HG02610 (cell line): ENCODE data around the gene ATG101.
A peak's percentile ranks its signal among the peaks of the same experiment; 100 is the strongest.
"Not testable (repeated sequence)": the region's sequence is repeated elsewhere in the genome, so short reads cannot be mapped to it uniquely, and the experiment has no call there.

Source experiments
- ATAC-seq: cut with Tn5 transposase; IDR thresholded peaks from one replicate; pipeline ENCODE4 v1.9.1; 2021; ENCODE audit warnings: mild to moderate bottlenecking, moderate library complexity; ENCODE audit not compliant: unreplicated experiment

Gene ATG101

DNA sequence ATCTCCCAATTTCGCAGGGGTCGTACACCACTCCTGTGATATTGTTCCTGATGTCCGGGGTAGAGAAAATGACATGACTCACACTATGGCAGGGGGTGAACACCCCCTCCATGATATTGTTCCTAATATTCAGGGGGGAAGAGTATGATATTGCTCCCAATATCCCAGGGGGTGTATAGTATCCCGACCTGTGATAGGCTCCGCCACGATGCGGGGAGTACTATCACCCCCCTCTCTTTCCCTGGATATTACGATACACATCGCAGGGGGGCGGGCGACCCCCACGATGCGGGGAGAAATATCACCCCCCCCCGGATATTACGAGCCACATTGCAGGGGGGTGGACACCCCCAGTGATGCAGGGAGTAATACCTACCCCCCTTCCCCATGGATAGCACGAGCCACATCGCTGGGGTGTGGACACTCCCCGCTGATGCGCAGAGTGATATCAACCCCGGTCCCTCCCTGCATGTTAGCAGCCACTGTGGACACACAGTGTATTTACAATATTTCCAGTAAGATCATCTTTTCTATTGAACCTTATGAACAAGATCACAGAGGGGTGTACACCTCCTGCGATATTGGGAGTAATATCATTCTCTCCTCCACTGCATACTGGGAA lies 27.4 kb downstream of the ATG101 start:
- no peak for ATAC-seq

DNA sequence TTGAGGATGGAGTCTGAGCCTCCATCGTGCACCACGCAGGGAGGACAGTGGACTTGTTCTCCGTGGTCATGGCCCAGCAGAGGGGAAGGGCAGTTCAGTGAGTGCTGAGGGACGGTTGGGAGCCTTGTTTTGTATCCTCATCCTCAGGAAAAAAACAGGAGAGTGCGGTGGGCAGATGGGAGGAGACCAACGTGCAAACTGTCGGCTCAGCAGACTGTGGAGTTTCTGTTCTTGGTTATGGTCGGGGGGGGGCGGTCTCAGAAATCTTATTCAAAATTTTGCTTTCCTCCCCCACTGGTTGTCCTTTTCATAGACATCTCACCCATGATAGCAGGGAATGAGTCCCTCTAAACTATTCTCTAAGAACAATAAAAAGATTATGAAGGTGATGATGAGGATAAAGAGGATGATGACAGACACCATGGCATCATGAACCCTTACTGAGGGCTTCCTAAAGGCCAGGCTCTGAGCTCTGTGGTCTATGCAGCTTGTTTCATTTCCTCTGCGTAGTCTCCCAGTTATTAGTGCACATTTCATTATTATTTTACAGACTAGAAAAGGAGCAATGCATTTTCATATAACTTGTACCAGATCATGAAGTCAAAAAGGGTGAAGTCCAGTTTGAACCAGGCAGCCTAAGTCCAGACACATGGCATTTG lies 34.8 kb downstream of the ATG101 start:
- ATAC-seq: not testable (repeated sequence)

DNA sequence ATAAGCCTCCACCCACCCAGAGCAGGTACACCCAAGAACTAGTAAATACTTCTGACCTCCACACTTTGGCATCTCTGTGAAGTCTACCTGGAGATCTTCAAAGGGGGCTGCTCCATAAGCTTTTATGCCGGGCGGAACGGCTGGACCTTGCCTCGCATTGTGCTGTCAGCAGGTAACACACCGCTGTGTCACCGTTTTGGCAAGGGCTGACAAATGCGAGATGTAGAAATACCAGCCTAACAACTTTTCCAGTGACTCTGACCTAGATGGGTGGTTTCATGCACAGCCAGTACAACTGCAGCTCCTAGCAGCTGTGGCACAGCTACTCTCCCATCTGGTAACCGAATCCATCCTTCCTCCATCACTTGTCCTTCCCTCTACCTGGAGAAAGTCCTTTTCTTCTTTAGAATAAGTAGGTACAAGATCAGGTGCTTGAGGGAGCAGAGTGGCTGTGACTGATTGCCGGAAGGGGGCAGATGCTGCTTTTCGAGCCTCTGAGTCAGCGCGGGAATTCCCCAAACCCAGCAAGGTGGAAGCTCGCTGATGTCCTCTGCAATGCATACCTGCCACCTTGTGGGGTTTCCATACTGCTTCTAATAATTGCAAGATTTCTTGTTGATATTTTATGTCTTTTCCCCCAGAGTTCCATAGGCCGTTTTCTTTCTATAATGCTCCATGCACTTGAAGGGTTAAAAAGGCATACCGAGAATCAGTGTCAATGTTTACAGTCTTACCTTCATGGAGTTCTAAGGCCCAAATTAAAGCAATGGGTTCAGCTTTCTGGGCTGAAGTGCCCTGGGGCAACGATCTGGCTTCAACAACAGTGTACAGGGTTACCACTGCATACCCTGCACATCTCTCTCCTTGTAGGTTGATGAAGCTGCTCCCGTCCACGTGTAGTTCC lies 46.7 kb downstream of the ATG101 start:
- not testable (repeated sequence) for ATAC-seq

DNA sequence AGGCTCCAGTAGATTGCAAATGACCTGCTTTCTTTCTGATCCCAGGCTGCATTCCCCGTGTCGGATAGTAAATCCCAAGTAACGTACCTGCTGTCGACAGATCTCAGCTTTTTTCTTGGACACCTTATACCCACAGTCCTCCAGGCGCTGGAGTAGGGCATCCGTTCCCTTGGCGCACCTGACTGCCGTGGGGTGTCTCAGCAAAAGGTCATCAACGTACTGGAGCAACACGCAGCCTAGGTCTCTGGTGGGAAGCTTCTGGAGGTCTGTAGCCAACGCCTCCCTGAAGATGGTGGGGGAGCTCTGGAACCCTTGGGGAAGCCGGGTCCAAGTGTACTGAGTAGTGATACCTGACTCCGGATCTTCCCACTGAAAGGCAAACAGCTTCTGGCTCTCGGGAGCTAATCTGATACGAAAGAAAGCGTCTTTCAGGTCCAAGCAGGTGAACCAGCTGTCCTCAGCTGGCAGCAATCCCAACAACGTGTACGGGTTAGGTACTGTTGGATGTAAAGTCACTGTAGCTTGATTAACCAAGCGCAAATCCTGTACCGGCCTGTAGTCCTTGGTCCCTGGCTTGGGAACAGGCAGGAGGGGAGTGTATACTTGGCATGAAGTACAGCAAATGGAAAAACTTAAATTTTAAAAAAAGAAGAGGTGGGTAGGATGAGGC lies 48.2 kb downstream of the ATG101 start:
- ATAC-seq: peak; percentile 18

DNA sequence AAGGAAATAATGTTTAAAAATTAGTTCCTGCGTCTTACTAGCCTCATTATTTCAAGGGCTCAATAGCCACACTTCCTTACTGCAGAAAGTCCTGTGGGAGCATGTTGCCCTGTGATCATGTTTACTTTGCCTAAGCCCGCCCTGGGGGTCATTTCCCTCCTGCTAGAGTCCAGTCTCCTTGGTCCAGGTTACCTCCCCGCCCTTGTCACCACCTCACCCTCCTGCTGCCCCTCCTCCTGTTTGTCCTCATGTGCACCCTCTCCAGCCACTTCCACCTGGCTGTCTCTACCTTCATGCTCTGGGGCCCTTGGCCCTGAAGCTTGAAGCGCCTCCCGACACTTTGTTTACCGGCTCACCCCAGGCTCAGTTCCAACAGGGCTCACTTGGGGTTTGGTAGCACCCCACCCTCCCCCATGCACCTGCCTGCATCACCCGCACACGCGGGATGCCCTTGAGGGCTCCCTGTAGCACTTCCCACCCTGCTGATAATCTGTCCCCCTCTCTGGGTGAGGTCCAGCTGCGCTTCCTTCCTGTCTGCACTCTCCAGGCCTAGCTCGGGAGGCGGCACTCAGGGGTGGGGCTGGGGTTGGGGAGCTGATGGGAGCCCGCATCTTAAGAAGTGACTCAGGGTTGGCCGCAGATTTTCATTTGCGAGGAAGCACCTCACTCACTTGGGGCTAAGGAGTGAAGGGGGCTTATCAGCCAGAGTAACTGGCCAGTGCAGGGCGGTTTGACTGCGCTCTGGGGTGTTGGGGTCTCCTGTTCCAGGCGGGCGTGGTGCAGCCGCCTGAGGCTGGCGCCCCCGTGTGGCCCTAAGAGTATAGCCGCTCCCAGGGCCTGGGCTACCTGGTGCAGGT lies 49.8 kb downstream of the ATG101 start:
- no peak for ATAC-seq

DNA sequence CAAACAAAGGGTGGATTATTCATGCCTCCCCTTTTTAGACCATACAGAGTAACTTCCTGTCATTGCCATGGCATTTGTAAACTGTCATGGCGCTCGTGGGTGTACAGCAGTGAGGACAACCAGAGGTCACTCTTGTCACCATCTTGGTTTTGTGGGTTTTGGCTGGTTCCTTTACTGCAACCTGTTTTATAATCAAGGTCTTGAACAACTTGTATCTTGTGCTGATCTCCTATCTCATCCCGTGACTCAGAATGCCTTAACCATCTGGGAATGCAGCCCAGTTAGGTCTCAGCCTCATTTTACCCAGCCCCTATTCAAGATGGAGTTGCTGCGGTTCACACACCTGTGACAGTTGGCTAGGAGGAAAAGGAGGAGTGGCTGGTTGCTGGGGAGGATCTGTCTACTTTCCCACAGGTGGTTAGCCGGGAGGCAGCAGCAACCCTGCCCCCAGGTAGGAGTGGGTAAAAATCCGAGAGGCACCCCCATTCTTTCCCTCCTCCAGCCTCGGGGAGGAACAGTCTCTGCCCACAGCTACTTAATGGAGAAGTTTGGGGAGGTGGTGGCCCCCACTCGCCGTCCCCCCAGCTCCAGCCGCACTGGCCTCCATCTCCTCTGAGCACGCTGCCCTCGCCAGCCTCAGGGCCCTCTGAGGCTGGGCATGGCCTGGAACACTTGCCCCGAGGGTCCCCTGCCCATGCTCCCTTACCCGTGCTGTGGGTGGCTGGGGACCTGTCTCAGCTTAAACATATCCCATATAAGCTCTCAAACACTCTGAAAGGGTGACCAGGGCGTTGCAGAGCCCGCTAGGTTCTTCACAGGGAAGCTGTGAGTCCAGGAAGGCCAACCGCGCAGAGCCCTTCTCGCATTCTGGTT lies 51.4 kb downstream of the ATG101 start:
- ATAC-seq: no peak

DNA sequence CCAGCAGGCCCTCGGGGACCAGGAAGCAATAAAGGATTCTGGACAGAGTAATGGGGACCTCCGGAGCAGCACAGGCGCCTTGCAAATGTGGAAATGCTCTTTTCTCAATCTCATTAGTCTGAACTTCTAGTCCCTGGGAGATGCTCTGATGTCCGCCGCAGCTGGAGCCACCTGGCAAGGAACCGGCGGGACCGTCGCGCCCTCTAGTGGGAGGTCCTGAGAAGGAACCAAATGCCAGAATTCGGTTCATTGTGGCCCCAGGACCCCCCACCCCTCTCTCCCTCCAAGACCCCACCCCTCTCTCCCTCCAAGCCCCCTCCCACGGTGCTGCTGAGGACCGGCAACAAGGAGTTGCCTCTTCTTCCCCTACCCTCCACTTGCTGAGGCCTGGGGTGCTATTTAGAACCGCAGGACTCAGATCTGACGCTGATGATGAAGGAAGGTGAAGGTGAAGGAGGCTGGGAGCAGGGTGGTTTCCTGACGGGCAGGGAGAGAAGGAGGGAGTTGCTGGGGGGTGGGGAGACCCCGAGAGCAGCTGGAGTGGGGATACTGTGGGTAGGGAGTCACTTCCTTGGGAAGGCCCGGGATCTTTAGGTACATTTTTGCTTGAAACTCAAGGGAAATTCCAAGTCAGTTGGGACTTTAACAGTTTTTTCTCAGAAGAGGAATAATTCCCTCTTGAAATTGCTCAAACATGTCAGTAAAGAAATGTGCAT lies 52.2 kb downstream of the ATG101 start:
- ATAC-seq: no peak

DNA sequence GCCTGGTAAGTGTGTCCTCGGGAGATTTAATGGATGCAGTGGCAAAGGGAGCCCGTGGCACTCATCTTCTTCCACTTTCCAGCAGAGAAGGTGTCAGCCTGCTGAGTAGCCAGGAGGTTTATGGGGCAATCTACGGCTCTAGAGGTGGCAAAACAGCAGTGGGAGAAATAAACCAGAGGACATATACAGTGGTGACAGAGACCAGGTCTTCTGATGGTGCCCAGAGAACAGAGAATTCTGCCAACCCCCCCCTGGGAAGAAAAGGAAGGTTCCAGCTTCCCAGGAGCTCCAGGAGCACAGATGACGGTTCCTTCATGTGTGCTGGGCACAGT lies 52.7 kb downstream of the ATG101 start:
- no peak for ATAC-seq

DNA sequence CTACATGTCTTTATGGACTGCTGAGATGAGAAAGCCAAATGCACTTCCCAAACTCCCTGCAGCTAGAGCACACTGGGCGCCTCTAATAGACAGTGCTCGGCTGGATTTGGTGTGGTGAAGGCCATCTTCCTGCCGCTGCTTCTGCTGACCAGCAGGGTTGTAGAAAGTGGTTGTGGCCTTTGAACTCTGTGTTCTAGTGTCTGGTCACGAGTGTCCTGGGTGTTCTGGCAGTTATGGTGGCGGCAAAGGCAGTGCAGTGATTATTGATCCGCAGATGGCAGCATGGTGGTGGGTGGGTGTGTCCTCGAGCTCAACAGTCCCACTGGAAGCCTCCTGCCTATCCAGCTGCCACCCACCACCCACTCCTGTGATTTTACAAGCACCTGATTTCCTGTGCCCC lies 53.1 kb downstream of the ATG101 start:
- no peak for ATAC-seq

DNA sequence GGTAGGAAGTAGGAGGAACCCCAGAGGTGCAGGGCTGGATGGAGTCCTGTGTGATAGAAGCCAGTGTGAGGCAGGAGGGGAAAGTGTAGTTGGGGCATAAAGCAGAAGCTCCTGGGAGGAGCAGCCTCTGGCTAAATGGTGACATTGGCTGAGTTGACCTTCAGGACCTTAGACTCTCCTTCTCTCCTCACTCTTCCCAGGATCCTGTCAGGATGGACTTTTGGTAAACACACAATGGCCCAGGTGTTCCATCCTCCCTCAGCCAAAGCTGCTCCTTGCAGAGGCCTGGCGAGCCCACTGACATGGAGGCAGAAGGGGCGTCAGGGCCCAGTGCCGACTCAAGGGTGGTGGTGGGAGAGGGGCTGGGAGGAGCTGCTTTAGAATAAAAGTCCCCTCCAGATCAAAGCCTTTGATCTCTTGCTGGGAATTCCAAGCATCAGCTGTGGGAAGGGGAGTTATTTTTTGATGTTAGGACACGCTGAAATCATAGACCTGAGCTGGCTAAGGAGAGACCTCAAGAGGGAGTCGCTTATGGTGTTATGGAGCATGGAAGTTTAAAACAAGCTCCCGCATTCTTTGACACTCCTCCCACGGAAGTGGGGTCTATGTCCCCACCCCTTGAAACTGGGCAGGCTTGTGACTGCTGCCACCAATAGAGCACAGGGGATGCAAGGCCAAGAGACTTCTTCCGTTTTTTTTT lies 53.9 kb downstream of the ATG101 start:
- ATAC-seq: no peak

DNA sequence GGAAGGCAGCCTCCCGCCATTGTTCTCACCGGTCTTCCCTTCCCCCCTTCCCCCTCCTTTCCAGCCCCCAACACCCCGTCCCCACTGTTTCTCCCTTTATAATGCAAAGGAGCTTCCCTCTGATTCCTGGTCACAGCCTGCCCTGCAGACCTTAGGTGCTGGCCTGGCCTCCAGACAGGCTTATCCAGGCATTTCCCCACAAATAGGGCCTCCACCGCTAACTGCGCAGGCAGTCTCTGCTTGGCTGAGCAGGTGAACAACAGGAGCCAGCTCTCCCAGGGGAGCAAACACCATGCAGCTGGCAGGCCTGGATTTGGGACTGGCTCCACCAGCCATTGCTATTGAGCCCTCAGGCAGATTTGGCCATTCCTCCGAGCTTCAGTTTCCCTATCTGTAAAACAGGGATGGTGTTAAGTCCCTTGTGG lies 55.7 kb downstream of the ATG101 start:
- no peak for ATAC-seq

DNA sequence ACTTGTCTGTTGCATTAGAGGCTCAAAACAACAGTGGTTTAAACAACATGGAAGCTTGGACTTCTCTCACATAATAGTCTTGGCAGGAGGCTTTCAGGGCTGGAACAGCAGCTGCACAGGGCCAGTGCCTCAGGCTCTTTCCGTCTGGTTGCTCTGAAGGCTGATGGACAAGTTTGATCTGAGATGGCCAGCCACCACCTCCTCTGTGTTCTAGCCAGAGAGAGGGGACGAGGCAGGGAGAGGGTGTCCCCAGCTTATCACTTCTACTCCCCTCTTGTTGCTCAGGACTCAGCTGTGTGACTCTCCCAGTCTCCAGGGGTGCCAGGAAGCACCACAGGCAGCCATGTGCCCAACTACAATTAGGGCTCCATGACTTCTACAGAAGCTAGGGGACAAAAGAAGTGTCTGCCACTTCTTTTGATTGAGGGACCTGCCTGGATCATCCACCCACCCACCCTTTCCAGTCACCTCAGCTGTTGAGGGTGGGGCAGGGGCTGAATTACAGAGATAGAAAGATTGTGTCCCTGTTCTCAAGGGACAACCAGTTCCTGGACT lies 56.3 kb downstream of the ATG101 start:
- no peak for ATAC-seq
